HepG2 (cell line): Measurements from ENCODE around the gene RPS2. TPM values are rescaled to one million over a fixed set of nuclear protein-coding genes. Genes with fewer than 3 reads are reported as not detected.
A peak's percentile ranks its signal among the peaks of the same experiment; 100 is the strongest.

Experiments used
- AFF4 ChIP-seq: sonication (generic); formaldehyde crosslinking; IDR thresholded peaks from 2 replicates; pipeline ENCODE4 v1.4.0; 2020; ENCODE audit warnings: missing genetic modification reagents
- CAMTA2 ChIP-seq: sonication (generic); formaldehyde crosslinking; IDR thresholded peaks from 2 replicates; pipeline ENCODE4 v1.4.0; 2020; ENCODE audit warnings: mild to moderate bottlenecking, missing genetic modification reagents, borderline replicate concordance
- CBX1 ChIP-seq: IDR thresholded peaks from one replicate; pipeline ENCODE4 v1.6.1; 2016; ENCODE audit warnings: antibody characterized with exemption, low read depth
- CC2D1A ChIP-seq: sonication (generic); formaldehyde crosslinking; IDR thresholded peaks from 2 replicates; pipeline ENCODE4 v1.8.1; 2023; ENCODE audit warnings: mild to moderate bottlenecking, missing genetic modification reagents
- CCAR2 ChIP-seq: fragments of 200-400 bp; formaldehyde crosslinking; optimal IDR thresholded peaks from 2 replicates; pipeline ENCODE3; 2018; ENCODE audit warnings: low read depth, mild to moderate bottlenecking, low read length, moderate library complexity
- CEBPB ChIP-seq: IDR thresholded peaks from 2 replicates; pipeline ENCODE4 v1.6.1; 2011; ENCODE audit warnings: low read depth, low read length, improper control_type of control experiment, borderline replicate concordance
- HBP1 ChIP-seq: IDR thresholded peaks from 2 replicates; pipeline ENCODE4 v1.6.1; 2016; ENCODE audit warnings: low read depth, control low read depth
- JUND ChIP-seq: sonication (generic); formaldehyde crosslinking; IDR thresholded peaks from 2 replicates; pipeline ENCODE4 v1.8.0; 2022; ENCODE audit warnings: mild to moderate bottlenecking, missing genetic modification reagents
- MED13 ChIP-seq: sonication (generic); formaldehyde crosslinking; IDR thresholded peaks from 2 replicates; pipeline ENCODE4 v1.5.0; 2020; ENCODE audit warnings: missing genetic modification reagents
- NFE2L1 ChIP-seq: sonication (generic); formaldehyde crosslinking; IDR thresholded peaks from 2 replicates; pipeline ENCODE4 v1.4.0; 2020; ENCODE audit warnings: missing genetic modification reagents, mild to moderate bottlenecking, borderline replicate concordance
- REL ChIP-seq: sonication (generic); formaldehyde crosslinking; conservative IDR thresholded peaks from 2 replicates; pipeline ENCODE4 v1.8.0; 2022; ENCODE audit warnings: mild to moderate bottlenecking, missing genetic modification reagents, moderate library complexity
- SNAI1 ChIP-seq: sonication (generic); formaldehyde crosslinking; IDR thresholded peaks from 2 replicates; pipeline ENCODE4 v1.5.0; 2020; ENCODE audit warnings: mild to moderate bottlenecking, missing genetic modification reagents, borderline replicate concordance
- SNAPC2 ChIP-seq: sonication (generic); formaldehyde crosslinking; IDR thresholded peaks from 2 replicates; pipeline ENCODE4 v1.8.1; 2022; ENCODE audit warnings: mild to moderate bottlenecking, missing genetic modification reagents
- SSRP1 ChIP-seq: IDR thresholded peaks from 2 replicates; pipeline ENCODE4 v1.6.1; 2016; ENCODE audit warnings: control low read depth
- TBP ChIP-seq: sonication (generic); formaldehyde crosslinking; IDR thresholded peaks from 2 replicates; pipeline ENCODE4 v1.5.0; 2020; ENCODE audit warnings: missing genetic modification reagents
- U2AF2 ChIP-seq: fragments of 200-400 bp; formaldehyde crosslinking; IDR thresholded peaks from 2 replicates; pipeline ENCODE4 v1.6.1; 2017; ENCODE audit warnings: low read depth, mild to moderate bottlenecking, low read length
- ZBTB43 ChIP-seq: sonication (generic); formaldehyde crosslinking; conservative IDR thresholded peaks from 2 replicates; pipeline ENCODE4 v1.4.0; 2020; ENCODE audit warnings: missing genetic modification reagents
- ZNF317 ChIP-seq: sonication (generic); formaldehyde crosslinking; IDR thresholded peaks from 2 replicates; pipeline ENCODE4 v1.5.0; 2020; ENCODE audit warnings: mild to moderate bottlenecking, missing genetic modification reagents
- ZNF605 ChIP-seq: sonication (generic); formaldehyde crosslinking; IDR thresholded peaks from 2 replicates; pipeline ENCODE4 v1.8.0; 2022; ENCODE audit warnings: mild to moderate bottlenecking, missing genetic modification reagents
- ZNF83 ChIP-seq: sonication (generic); formaldehyde crosslinking; IDR thresholded peaks from 2 replicates; pipeline ENCODE4 v1.4.0; 2020; ENCODE audit warnings: missing genetic modification reagents, mild to moderate bottlenecking, borderline replicate concordance
- ZNF839 ChIP-seq: sonication (generic); formaldehyde crosslinking; IDR thresholded peaks from 2 replicates; pipeline ENCODE4 v1.4.0; 2020; ENCODE audit warnings: missing genetic modification reagents, mild to moderate bottlenecking, borderline replicate concordance
- ZUFSP ChIP-seq: sonication (generic); formaldehyde crosslinking; IDR thresholded peaks from 2 replicates; pipeline ENCODE4 v1.9.0; 2021; ENCODE audit warnings: missing genetic modification reagents, mild to moderate bottlenecking, borderline replicate concordance
- polyA plus RNA-seq, 8 experiments: library from polyadenylated mRNA; depleted of rRNA in 3 of 8; stranded (reverse) in 7 of 8; unstranded in 1 of 8; fragments of >200 nt; fragmentation: Illumina TruSeq in 4 of 8; extraction: Trizol in 4 of 8; gene quantifications; 2 replicates each; pipeline versions ENCODE4 v1.2.1 to v1.2.3, GENCODE V29; 2011 to 2016; ENCODE audit warnings: low read depth in 4 of 8, missing spikeins in 1 of 8, mixed read lengths in 1 of 8; ENCODE audit not compliant: insufficient read depth in 1 of 8
- total RNA-seq, 5 experiments: library from RNA; depleted of rRNA; stranded (reverse); fragments of >200 nt; fragmentation: Illumina TruSeq; extraction: Trizol; gene quantifications; 2 replicates each; pipeline ENCODE4 v1.2.3, GENCODE V29; 2016; ENCODE audit warnings: low read depth in 1 of 5

The RPS2 gene
- total and polyA plus RNA-seq, 2 of the 13 experiments (the other 11 are each of a cell fraction or from before 2014, with no cell fraction given), result 1,908 to 4,514 TPM

- TF ChIP-seq AFF4 (CRISPR knock-in tag) (no peak), U2AF2 (no peak), ZNF839 (CRISPR knock-in tag) (peak; percentile 72; the same call in 1 of the 2 replicates), SSRP1 (no peak), CAMTA2 (CRISPR knock-in tag) (peak; percentile 82; the same call in 1 of the 2 replicates), JUND (peak; percentile 79), SNAI1 (CRISPR knock-in tag) (no peak), ZBTB43 (CRISPR knock-in tag) (no peak), ZNF317 (peak; percentile 79; the same call in 1 of the 2 replicates), ZUFSP (CRISPR knock-in tag) (no peak), HBP1 (peak; percentile 94), REL (peak; percentile 78; the same call in 1 of the 2 replicates), CC2D1A (CRISPR knock-in tag) (no peak), MED13 (0 out of 2 replicates have a peak, but pooled peaks have one; percentile 25), NFE2L1 (CRISPR knock-in tag) (0 out of 2 replicates have a peak, but pooled peaks have one; percentile 22), CEBPB (no peak), CCAR2 (no peak), ZNF83 (CRISPR knock-in tag) (peak; percentile 76; the same call in 1 of the 2 replicates), SNAPC2 (CRISPR knock-in tag) (no peak), TBP (CRISPR knock-in tag) (peak; percentile 98), ZNF605 (CRISPR knock-in tag) (peak; percentile 73; the same call in 1 of the 2 replicates), CBX1 (peak; percentile 91)
These were observed 7.3 kb upstream of the RPS2 start, which contains the start of gene TBL3 (continued) for GRCh38 chr16:1971796-1972489.
